SU-DHL-6 (cell line): ENCODE results near the gene NAA60.

ENCODE experiments used
- H2AFZ ChIP-seq: fragments of 200-600 bp; sonication (generic); 2 replicates; pipeline ENCODE4 v1.6.1; 2014; ENCODE audit warnings: low read depth, mild to moderate bottlenecking, moderate library complexity, mixed read lengths, antibody characterized with exemption, low read length; ENCODE audit not compliant: severe bottlenecking
- H3F3A ChIP-seq: fragments of 200-600 bp; shearing (Covaris generic); 2 replicates; pipeline ENCODE4 v1.6.0; 2016; ENCODE audit warnings: antibody characterized with exemption, mild to moderate bottlenecking; ENCODE audit not compliant: insufficient read depth
- H3K27ac ChIP-seq: fragments of 200-600 bp; sonication (generic); 2 replicates; pipeline ENCODE4 v1.5.1; 2016; ENCODE audit warnings: low read depth, mild to moderate bottlenecking, low read length, moderate library complexity, mixed read lengths
- H3K27me3 ChIP-seq: fragments of 200-600 bp; sonication (generic), shearing (Covaris generic); 2 replicates; pipeline ENCODE4 v1.6.0; 2014; ENCODE audit warnings: mild to moderate bottlenecking, low read length
- H3K36me3 ChIP-seq: fragments of 200-600 bp; sonication (generic); 2 replicates; pipeline ENCODE4 v1.6.1; 2014; ENCODE audit warnings: mild to moderate bottlenecking, low read length, mixed read lengths
- H3K4me2 ChIP-seq: fragments of 300-600, 200-600 bp; shearing (Covaris generic), sonication (generic); 2 replicates; pipeline ENCODE4 v1.6.0; 2014; ENCODE audit warnings: low read length, low read depth, mild to moderate bottlenecking; ENCODE audit not compliant: poor library complexity, severe bottlenecking
- H3K4me3 ChIP-seq: fragments of 200-600 bp; sonication (generic); 2 replicates; pipeline ENCODE4 v1.5.1; 2014; ENCODE audit warnings: antibody characterized with exemption, low read length, mild to moderate bottlenecking, mixed read lengths; ENCODE audit not compliant: insufficient read depth, poor library complexity, severe bottlenecking
- H3K79me2 ChIP-seq: fragments of 200-600 bp; sonication (generic); 2 replicates; pipeline ENCODE4 v1.6.1; 2014; ENCODE audit warnings: mild to moderate bottlenecking, low read length, moderate library complexity; ENCODE audit not compliant: insufficient read depth
- H3K9ac ChIP-seq: fragments of 200-600 bp; sonication (generic); 2 replicates; pipeline ENCODE4 v1.7.0; 2014; ENCODE audit warnings: mild to moderate bottlenecking, low read length
- H3K9me2 ChIP-seq: fragments of 200-600 bp; sonication (generic); replicated peaks from 2 replicates; pipeline ENCODE4 v1.6.1; 2014; ENCODE audit warnings: low read length; ENCODE audit not compliant: insufficient read depth
- H3K9me3 ChIP-seq: fragments of 200-600 bp; sonication (generic); 2 replicates; pipeline ENCODE4 v1.6.1; 2014; ENCODE audit warnings: low read length, mixed read lengths; ENCODE audit not compliant: insufficient read depth
- H4K20me1 ChIP-seq: fragments of 200-600 bp; sonication (generic); 2 replicates; pipeline ENCODE4 v1.6.1; 2014; ENCODE audit warnings: low read depth, mild to moderate bottlenecking, antibody characterized with exemption, low read length, moderate library complexity, mixed read lengths
- CTCF ChIP-seq: fragments of 200-600 bp; sonication (generic); IDR thresholded peaks from one replicate; pipeline ENCODE4 v1.5.1; 2017; ENCODE audit warnings: antibody characterized with exemption, mild to moderate bottlenecking, low read length, moderate library complexity; ENCODE audit not compliant: insufficient read depth, poor library complexity, severe bottlenecking
- EZH2phosphoT487 ChIP-seq: fragments of 200-600 bp; sonication (generic), shearing (Covaris generic); conservative IDR thresholded peaks from 2 replicates; pipeline ENCODE4 v1.6.1; 2018; ENCODE audit warnings: mild to moderate bottlenecking, antibody characterized with exemption, low read length, moderate library complexity, mixed read lengths

Gene NAA60

GRCh38 chr16:3509470-3509928 lies 66.0 kb downstream of the NAA60 start:
- Histone ChIP-seq H3K9me2 (no peaks in the 10 kb centered on the region), H2AFZ (no peak overlapping the region), H3K79me2 (no peaks in the 10 kb centered on the region), H3K9me3 (no peaks in the 10 kb centered on the region), H3K4me3 (no peak overlapping the region), H4K20me1 (no peaks in the 10 kb centered on the region), H3K27ac (no peak overlapping the region), H3K4me2 (no peak overlapping the region), H3F3A (no peaks in the 10 kb centered on the region), H3K36me3 (no peaks in the 10 kb centered on the region), H3K27me3 (no peaks in the 10 kb centered on the region), H3K9ac (no peak overlapping the region)
- TF ChIP-seq EZH2phosphoT487 = no peak
- TF ChIP-seq CTCF = no peak

- H3K36me3 ChIP-seq = no peaks in the 10 kb centered on the region
- TF ChIP-seq EZH2phosphoT487 (no peak), CTCF (no peak)
- no peak overlapping the region for H3K4me2 ChIP-seq
These were observed 66.9 kb downstream of the NAA60 start for GRCh38 chr16:3510416-3510815.

GRCh38 chr16:3511286-3512180 lies 68.1 kb downstream of the NAA60 start:
- no peak overlapping the region for H3K27ac ChIP-seq
- H3K9me2 ChIP-seq = no peaks in the 10 kb centered on the region
- no peaks in the 10 kb centered on the region for H3K36me3 ChIP-seq
- H2AFZ ChIP-seq = no peak overlapping the region
- no peaks in the 10 kb centered on the region for H3F3A ChIP-seq
- H3K4me2 ChIP-seq = no peak overlapping the region
- no peaks in the 10 kb centered on the region for H4K20me1 ChIP-seq
- H3K9ac ChIP-seq = no peak overlapping the region
- H3K9me3 ChIP-seq = no peaks in the 10 kb centered on the region
- H3K27me3 ChIP-seq = no peaks in the 10 kb centered on the region
- H3K4me3 ChIP-seq = no peak overlapping the region
- TF ChIP-seq EZH2phosphoT487 (no peak), CTCF (no peak)
- H3K79me2 ChIP-seq = no peaks in the 10 kb centered on the region

More at GRCh38 chr16:3510416-3510815, 66.9 kb downstream of the NAA60 start:
- no peaks in the 10 kb centered on the region for H3K27me3 ChIP-seq
- H3K9ac ChIP-seq = no peak overlapping the region
- no peak overlapping the region for H3K4me3 ChIP-seq
- no peaks in the 10 kb centered on the region for H4K20me1 ChIP-seq
- no peaks in the 10 kb centered on the region for H3K9me2 ChIP-seq
- H3K9me3 ChIP-seq = no peaks in the 10 kb centered on the region
- no peaks in the 10 kb centered on the region for H3K79me2 ChIP-seq
- no peak overlapping the region for H2AFZ ChIP-seq
- no peaks in the 10 kb centered on the region for H3F3A ChIP-seq
- H3K27ac ChIP-seq = no peak overlapping the region
